Measurements from ENCODE around the gene PTMA. TPM values are rescaled to one million over a fixed set of nuclear protein-coding genes. Genes with fewer than 3 reads are reported as not detected.
A peak's percentile ranks its signal among the peaks of the same experiment; 100 is the strongest.

Gene PTMA
- total RNA-seq, 2 donors from 2014 or later, result 234 to 430 TPM

DNA sequence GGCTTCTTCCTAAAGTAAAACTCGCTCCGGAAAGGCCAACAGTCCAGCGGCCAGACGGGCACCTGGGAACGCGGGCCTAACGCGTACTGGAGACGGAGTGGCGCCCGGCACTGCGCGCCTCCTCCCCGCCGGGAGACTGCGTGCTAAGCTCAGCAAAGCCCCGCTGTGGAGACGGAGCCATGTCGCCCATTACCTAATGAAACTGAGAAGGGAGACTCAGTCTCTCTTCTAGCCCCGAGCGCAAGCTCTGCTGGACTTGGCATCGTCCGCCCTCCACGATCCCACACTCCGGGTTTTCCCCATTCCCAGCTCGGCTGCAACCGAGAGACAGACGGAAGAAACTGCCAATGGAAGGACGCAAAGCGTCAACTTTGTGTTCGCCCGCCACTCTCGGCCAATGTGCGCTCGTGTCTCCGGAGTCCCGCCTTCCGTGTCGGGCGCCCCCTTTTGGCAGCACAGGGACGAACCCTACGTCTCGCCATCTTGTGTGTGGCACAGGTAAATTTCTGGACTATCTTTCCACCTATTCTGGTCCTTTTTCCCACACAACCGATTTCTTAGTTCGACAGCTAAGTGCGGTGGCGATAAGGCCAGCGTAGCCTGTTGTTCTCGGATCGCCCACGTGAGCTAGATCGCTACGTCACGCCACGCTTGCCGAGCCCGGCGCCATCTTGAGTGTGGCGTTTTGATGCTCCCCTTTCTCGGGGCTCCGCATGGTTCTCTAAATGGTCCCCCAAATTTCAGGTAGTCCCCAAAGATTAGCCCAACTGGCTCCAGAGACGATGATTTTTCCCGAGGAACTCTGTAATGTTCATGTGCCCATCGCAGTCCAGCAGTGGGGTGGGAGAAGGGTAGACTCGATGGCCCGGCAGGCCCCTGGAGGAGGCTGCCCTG lies 1.3 kb upstream of the PTMA start:
- no peaks in the 10 kb centered on the region for H3K27me3 ChIP-seq
- H3K36me3 ChIP-seq, result peaks cover 10% of the 10 kb centered on the region
- no peaks in the 10 kb centered on the region for H3K9me3 ChIP-seq
- H3K4me3 ChIP-seq, result peak overlapping the region; percentile 61 to 94
- TF ChIP-seq, protein P1, sequence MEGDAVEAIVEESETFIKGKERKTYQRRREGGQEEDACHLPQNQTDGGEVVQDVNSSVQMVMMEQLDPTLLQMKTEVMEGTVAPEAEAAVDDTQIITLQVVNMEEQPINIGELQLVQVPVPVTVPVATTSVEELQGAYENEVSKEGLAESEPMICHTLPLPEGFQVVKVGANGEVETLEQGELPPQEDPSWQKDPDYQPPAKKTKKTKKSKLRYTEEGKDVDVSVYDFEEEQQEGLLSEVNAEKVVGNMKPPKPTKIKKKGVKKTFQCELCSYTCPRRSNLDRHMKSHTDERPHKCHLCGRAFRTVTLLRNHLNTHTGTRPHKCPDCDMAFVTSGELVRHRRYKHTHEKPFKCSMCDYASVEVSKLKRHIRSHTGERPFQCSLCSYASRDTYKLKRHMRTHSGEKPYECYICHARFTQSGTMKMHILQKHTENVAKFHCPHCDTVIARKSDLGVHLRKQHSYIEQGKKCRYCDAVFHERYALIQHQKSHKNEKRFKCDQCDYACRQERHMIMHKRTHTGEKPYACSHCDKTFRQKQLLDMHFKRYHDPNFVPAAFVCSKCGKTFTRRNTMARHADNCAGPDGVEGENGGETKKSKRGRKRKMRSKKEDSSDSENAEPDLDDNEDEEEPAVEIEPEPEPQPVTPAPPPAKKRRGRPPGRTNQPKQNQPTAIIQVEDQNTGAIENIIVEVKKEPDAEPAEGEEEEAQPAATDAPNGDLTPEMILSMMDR (IDR thresholded peaks at IDR 0.05), result peak; percentile 69 to 86
- peak; percentile 99 for DNase-seq (ENCODE audit: low spot score)
- H3K27ac ChIP-seq, result peak overlapping the region; percentile 99 to 100
- H3K4me1 ChIP-seq, result peaks cover 0 to 31% of the 10 kb centered on the region in 2 donors

DNA sequence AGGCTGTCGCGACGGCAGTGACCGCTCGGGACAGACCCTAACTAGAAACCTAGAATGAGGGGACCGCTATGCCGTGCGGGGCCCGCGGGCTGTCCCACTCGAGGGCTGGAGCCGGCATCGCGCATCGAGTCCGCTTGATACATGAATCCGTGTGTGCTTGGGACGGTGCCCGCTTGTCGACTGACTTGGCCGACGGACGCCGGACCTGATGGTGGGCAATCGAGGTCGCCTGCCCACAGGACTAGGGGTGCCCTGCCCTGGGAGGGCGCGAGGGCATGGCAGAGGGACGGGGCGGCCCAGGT lies 749 bp upstream of the PTMA start:
- no peaks in the 10 kb centered on the region for H3K9me3 ChIP-seq
- H3K4me3 ChIP-seq, result peak overlapping the region; percentile 61 to 94
- H3K27ac ChIP-seq, result peak overlapping the region; percentile 99 to 100
- no peaks in the 10 kb centered on the region for H3K27me3 ChIP-seq
- peaks cover 16% of the 10 kb centered on the region for H3K36me3 ChIP-seq
- peaks cover 0 to 35% of the 10 kb centered on the region in 2 donors for H3K4me1 ChIP-seq
- no peak for DNase-seq (ENCODE audit: low spot score)
- TF ChIP-seq, protein P1 (IDR thresholded peaks at IDR 0.05), result no peak

DNA sequence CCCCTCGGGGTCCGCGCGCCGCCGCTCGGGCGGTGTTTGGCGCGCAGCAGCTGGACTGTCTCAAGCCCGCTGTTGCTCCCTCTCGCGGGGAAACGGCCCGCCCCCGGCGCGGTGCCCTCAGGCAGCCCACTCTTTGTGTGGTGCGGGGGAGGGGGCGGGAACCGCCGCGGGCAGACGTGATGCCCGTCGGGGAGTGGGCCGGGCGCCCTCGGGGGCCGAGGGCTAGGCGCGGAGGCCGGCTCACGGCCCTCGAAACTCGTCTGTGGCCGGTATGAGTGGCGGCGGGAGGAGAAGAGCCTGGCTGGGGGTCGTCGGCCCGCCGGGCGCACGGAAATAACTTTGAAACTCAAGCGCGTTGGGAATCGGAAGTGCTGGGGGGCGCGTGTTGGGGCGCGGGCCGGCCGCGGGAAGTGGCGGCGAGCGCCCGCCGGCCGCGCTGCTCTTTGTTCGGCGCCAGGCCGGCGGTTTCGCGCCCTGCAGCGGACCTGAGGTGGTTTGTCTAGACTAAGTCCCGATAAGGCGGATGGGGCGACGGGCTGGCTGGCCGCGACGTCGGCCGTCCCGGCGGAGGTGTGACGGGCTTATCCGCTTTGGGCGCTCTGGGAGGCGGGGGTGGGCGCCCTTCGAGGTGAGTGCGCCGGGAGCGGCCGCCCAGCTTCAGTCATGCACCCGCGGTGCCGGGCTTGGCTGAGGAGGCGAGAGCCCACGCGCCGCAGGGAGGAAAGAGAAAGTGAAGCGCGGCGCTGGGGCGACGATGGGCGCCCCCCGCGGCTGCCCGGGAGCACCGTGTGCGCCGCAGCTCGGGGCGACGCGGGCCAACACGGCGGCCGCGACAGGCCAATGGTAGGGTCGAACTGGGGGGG lies 679 bp downstream of the PTMA start:
- TF ChIP-seq, protein P1 (IDR thresholded peaks at IDR 0.05), result peak in 1 of 2 donors; percentile 31

DNA sequence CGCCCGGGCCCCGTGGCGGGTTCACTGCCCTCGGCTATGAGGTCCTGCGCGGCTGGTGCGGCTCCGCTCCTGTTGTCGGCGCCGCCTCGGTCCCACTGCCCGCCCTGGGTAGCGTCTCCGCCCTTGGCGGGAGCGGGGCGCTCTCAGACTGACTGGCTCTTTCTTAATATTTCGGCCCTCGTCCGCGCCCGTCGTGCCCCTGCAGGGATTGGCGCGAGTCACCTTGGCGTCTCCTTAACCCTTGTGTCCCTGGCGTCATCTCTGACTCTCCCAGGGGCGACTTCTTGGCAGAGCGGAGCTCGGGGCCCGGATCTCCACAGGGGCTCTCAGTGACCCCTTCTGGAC lies 1.3 kb downstream of the PTMA start:
- H3K4me3 ChIP-seq, result peak overlapping the region; percentile 94 to 96
- no peaks in the 10 kb centered on the region for H3K9me3 ChIP-seq
- H3K27me3 ChIP-seq, result no peaks in the 10 kb centered on the region
- peak; percentile 77 for DNase-seq (ENCODE audit: low spot score)
- TF ChIP-seq, protein P1 (IDR thresholded peaks at IDR 0.05), result no peak
- peaks cover 23% of the 10 kb centered on the region for H3K36me3 ChIP-seq
- H3K27ac ChIP-seq, result peak overlapping the region; percentile 99 to 100
- H3K4me1 ChIP-seq, result peaks cover 0 to 50% of the 10 kb centered on the region in 2 donors

More for the DNA sequence above, 679 bp downstream of the PTMA start:
- peaks cover 0 to 45% of the 10 kb centered on the region in 2 donors for H3K4me1 ChIP-seq
- H3K27me3 ChIP-seq, result no peaks in the 10 kb centered on the region
- DNase-seq (ENCODE audit: low spot score), result no peak
- H3K4me3 ChIP-seq, result peak overlapping the region; percentile 94 to 96
- H3K36me3 ChIP-seq, result peaks cover 23% of the 10 kb centered on the region
- H3K9me3 ChIP-seq, result no peaks in the 10 kb centered on the region
- peak overlapping the region; percentile 99 to 100 for H3K27ac ChIP-seq

DNA sequence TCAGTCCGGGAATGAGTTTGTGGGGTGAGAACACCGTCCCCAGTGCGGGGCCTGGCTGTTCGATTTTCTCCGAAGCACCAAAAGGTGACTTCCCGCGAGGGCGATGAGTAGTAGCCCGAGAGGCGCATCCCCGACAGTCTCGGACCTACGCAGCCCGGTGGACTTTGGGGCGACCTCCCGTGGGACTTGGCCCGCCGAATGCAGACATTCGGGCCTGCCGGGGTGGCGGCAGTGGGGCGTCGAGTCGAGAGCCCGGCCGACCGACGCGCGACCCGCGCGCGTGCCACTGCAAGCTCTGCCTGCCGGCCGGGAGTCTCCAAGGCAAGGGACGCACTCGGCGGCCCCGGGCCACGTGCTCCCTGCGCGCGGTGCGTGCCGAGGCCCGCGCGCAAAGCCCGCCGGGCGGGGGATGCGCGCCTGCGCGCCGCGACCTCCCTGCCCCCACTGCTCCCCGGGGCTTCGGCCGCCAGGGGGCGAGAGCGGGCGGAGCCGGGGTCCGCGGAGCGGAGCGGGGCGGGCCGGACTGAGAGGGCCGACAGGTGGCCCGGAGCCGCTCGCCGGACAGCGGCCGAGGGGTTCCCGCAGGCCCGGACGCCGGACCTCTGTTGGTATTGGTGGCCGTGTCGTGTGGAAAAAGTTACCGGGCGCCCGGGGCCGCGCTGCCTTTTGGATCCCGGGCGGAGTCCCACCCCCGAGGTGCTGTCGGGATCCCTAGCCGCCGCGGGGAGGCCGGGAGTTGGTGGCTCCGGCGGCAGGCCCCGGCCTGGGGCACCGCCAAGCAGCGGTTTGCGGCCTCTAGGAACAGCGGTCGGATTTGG lies 1.9 kb downstream of the PTMA start:
- H3K4me1 ChIP-seq, result peaks cover 0 to 53% of the 10 kb centered on the region in 2 donors
- TF ChIP-seq, protein P1 (IDR thresholded peaks at IDR 0.05), result peak; percentile 77 to 88
- peak; percentile 81 for DNase-seq (ENCODE audit: low spot score)

More for the DNA sequence above, 1.9 kb downstream of the PTMA start:
- Histone ChIP-seq H3K27me3 (no peaks in the 10 kb centered on the region), H3K4me3 (peak overlapping the region; percentile 94 to 96), H3K9me3 (no peaks in the 10 kb centered on the region), H3K36me3 (peaks cover 23% of the 10 kb centered on the region), H3K27ac (peak overlapping the region; percentile 99 to 100)

Data from right atrium auricular region (tissue), 2 donors.